Stimulated activated CD8-positive, alpha-beta memory T cell treated with anti-CD3 and anti-CD28 coated beads, Interleukin-2, amount 100 ng/mL, for 48 hours (primary cell): ENCODE measurements around the gene RNF126.
"Not testable (repeated sequence)": the region's sequence is repeated elsewhere in the genome, so short reads cannot be mapped to it uniquely, and the experiment has no call there.

Experiments used
- DNase-seq, 2 donors: peaks; one replicate each; pipeline ENCODE4 v3.0.0-alpha.2; 2020; ENCODE audit warnings: low read depth in 2 of 2

RNF126 gene

DNA sequence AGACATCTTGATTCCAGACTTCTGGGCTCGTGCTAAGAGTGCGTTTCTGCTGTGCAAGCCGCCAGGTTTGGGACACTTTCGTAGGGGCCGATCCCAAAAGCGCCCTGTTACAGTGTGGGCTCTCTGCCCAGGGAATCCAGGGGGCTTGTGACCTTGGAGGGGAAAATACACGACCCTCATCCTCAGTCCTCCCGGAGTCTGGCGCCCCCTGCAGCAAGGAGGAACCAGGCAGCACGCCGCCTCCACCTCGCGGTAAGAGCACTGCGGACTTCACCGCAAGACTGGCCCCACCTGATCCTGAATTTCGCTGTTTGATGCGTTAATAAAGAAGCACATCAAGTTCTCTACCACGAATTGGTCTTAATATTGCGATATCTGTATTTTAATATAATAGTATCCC lies 34.8 kb downstream of the RNF126 start:
- DNase-seq, result no peak

DNA sequence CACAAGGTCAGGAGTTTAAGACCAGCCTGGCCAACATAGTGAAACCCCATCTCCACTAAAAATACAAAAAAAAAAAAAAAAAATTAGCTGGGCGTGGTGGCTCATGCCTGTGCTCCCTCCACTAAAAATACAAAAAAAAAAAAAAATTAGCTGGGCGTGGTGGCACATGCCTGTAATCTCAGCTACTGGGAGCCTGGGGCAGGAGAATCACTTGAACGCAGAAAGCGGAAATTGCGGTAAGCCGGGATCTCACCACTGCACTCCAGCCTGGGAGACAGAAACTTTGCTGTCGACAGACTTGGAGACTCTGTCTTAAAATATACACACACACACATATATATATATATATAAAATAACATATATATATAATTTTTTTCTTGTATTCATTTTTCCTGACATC lies 36.4 kb downstream of the RNF126 start:
- not testable (repeated sequence) for DNase-seq

DNA sequence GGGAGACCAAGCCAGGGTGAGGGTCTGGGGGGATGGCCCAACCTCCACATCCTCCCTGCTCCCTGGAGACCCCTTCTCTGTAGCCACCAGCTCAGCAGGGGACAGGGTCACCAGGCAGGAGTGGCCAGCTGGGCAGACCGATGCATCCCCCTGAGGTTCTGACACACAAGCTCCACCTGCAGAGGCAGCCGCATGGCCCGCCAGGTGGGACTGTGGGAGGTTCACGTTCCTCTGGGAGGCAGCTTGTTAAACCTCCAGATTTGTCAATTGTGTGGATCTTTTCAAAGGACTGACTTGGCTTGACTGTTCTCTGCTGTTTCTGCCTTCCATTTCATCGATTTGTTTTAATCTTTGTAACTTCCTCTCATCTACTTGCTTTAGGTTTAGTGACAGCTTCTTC lies 37.8 kb downstream of the RNF126 start:
- DNase-seq, result no peak

DNA sequence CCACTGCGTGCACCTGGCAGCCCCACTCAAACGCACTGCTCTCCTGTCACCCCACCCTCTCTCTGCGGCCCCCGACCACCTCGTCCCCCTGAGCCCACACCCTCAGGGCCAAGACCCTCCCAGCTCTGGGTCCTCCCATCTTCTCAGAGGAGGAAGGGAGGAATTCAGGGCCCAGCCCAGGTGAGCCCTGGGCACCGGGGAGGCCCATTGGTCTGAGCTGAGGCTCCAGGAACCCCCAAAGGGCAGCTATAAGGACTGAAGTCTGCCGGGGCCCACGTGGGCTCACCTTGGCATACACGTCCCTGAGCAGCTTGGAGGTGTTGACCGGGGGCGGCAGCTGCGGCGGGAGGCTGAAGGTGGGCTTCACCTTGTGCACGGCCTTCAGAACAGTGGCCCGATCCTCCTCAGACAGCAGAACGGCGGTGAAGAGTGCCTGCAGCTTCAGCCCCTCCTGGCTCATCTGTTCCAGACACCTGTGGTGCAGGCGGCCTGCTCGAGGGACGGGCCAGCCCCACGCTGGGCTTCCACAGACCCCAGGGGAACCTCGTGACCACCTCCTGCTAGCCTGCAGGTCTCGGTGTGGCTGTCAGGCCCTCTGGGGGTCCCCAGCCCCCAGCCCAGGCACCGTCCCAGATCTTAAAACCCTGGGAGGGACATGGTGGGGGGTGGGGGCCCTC lies 38.4 kb downstream of the RNF126 start:
- DNase-seq, result no peak

DNA sequence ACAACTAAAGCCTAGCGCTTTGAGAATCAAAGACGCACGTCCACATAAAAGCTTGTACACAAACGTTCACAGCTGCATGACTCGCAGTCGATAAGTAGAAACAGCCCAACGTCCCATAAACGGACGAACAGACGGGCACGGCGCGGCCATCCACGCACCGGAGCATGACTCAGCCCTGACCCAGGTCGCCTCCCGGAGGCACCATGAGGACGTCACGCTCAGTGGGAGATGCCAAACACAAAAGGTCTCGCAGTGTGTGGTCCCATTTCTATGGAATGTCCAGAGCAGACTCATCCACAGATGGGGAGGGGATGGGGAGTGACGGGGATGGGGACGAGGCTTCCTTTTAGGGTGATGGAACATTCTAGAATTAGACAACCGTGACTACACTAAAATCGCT lies 39.0 kb downstream of the RNF126 start:
- no peak for DNase-seq

DNA sequence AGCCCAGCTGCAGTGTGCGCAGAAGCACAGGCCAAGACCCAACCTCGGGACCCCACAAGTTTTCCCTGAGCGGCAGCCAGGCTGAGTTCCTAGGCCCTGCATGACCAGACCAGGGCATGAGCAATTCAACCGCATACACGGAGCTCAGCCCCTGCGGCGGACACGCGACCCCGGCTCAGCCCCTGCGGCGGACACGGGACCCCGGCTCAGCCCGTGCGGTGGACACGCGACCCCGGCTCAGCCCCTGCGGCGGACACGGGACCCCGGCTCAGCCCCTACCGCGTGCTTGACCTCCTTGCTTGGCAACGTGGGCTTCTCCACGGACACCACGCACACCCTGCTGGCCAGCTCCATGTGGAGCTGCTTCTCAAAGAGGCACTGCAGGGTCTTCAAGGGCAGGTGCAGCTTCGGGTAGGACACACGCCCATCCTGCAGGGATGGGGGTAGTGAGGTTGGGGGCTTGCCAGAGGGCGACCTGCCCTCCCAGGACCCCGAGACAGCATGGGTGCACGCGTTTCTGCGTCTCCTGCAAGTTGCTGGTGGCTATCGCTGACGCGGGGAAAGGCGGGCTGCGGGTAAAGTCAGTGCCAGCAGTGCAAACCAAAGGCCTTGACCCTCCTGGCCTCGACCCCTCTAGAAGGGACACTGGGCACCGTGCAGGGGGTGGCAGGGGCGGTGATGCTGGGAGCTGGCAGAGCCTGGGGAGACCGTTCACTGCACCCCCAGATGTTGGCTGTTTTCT lies 39.7 kb downstream of the RNF126 start:
- no peak for DNase-seq

DNA sequence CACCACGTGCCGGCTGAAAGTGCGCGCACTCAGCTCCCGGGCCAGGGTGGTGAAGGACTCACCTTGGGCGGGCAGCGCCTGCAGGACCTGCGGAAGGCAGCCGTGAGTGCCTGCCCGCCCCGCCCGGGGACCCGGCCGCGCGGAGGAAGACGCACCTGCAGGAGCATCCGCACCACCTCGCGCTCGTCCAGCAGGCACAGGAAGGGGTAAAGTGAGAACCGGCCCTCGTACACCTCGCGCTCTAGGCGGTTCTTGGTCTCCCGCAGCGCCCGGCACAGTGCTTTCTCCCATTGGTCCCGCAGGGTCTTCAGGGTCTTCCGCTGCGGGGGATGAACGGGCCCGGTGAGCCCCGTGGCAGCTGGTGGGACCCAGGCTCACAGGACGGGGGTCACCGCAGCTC lies 40.3 kb downstream of the RNF126 start:
- DNase-seq, result no peak

DNA sequence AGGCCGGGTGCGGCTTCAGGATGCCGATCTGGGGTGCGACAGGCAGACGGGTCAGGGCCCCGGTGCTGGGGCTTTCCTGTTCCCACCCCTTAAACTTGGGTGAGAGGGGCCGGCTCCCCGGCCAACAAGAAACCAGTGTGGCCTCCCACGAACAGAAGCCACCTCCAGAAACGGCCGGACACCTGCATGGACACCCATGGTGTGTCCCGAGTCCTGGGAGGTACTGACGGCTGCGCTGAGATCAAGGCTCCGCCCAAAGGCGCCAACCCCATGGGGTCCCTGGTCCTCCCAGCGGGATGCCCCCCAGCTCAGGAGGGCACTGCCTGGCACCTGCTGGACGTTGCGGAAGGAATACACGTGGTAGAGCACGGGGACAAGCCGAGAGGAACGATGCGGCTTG lies 41.2 kb downstream of the RNF126 start:
- no peak for DNase-seq

DNA sequence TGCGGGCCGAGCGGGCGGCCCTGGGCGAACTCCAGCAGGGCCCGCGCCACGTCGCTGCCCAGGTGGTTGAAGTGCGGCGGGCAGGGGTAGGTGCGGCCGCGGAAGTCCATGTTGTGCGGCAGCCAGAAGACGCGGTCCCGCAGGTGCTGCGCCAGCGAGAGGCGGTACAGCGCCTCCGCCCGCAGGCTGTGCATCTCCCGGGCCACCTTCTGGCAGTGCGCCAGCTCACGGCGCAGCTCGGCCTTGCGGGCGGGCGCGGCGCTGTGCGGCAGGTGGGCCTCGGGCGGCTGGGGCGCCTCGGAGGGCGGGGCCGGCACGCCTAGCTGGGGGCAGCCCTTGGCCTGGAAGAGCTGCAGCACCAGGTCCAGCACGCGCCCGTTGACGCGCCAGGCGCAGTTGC lies 41.8 kb downstream of the RNF126 start:
- DNase-seq, result not testable (repeated sequence)

DNA sequence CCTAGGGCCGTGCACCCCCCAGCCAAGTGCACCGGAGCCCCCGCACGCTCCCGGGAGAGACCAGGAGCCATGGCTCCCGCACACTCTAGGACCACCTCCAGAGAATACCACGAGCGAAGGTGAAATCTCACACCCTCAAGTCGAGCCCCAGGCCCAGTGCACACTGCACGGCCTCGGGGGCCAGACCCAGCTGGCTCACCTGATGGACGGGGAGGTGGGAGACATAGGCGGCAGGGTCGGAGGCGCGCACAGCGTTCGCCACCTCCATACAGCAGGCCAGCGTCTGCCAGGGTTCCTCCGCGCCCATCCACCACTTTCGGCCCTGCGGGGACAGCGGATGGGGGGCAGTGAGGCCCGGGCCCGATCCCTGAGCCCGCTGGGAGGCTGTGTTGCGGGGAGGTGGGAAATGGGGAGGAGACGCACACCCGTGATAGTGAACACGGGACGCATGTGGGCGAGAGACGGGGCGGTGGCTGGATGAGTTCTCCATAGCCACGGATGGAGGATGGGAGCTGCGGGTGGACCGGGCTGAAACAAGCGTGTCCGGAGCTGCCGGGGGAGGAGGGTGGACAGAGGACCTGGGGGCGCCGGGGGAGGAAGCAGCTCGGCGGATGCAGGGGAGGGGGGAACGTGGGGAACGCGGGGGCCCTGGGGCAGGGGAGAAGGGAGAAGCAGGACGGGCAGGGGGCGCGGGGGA lies 42.7 kb downstream of the RNF126 start:
- DNase-seq, result no peak

DNA sequence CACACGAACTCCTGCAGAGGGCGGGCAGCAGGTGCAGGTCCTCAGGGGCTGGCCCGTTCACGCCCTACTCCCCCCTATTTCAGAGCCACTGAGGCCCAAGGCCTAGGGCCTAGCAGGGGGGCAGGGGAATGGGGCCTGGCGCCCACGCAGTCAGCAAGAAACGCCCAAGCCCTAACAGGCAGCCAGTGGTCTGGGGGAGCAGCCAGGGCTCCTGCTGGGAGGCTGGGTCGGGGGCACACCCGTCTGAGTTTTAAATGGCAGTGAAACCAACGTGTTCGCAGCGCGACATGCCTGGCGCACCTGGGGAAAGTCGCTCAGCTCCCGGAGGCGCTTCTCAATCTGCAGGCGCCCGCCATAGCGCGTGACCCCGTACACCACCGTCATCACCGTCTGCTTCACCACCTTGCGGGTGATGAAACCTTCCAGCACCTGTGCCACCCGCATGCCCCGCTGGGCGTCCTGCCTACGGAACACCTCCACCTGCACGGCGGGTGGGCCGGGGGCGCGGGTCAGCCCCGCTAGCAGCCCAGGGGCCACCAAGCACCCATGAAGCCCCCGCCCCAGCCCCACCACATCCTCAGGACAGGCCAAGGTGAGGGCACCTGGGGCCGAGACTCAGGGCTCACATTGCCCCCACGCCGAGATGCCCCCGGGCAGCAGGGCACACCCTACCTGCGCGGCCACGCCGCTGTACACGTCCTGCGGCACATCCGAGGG lies 43.6 kb downstream of the RNF126 start:
- no peak for DNase-seq

DNA sequence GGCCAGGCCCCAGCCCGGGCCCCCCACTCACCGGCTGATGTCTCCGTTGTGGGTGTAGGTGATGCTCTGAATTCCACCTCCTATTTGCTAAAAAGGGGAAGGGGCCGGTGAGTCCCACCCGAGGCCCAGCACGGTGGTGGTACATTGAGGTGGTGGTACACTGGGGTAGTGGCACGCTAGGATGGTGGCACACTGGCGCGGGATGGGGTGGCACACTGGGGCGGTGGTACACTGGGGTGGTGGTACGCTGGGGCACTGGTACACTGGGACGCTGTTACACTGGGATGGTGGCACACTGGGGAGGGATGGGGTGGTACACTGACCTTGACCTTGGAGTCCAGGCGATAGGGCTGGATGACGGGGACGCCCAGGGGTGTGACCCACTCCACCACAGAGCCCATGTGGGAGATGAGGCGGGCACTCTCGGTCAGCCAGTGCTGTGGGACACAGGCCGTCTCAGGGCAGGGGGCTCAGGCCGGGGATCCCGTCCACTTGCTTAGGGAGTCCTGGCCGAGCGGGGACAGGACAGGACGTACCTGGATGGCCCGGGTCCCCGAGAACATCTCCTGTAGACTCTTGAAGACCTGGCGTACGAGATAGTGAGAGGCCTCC lies 44.2 kb downstream of the RNF126 start:
- DNase-seq, result no peak

DNA sequence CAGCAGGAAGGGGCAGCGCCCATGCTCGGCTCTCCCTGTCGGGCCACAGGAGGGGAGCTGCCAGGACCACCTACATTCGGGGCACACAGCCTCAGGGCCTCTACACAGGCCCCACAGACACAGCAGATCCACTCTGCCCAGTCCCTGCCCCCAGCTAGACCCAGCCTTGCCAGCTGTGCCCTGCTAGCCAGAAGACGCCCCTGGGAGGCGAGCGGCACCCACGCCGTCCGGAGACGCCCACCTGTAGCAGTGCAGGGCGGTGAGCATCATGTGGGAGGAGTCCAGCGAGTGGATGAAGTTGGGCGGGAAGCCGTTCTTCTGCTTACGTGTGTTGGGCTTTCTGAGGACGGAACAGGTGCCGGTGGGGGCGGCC lies 44.8 kb downstream of the RNF126 start:
- no peak for DNase-seq

DNA sequence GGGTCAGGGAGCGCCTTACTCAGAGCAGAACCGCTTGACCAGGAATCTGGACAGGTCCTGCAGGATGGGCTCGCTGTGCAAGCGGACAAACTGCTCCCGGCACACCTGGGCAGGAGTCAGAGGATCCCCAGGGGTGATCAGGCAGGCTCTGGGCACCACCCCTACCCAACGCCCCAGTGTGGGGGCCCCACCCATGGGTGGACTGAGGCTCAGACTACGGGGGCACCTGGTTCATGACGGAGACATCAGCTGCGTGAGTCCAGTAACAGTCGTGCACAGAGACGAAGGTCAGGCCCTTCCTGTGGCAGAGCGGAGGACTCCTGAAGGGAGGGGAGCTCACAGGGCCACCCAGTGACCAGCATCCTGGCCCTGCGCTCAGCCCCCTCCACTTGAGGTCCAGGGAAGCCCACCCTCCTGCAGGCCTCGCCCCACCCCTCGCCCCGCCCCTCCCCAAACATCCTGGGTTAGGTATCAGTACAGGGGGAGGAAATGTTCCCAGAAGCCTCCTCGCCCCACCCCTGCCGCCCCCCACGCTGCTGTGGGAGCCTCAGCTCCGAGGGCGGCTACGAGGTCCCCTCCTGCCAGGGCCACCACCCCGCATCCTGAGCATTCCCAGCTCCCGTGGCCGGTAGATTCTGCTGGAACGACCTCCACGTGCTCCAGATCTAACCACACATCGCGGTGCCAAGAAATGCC lies 45.3 kb downstream of the RNF126 start:
- DNase-seq, result no peak

DNA sequence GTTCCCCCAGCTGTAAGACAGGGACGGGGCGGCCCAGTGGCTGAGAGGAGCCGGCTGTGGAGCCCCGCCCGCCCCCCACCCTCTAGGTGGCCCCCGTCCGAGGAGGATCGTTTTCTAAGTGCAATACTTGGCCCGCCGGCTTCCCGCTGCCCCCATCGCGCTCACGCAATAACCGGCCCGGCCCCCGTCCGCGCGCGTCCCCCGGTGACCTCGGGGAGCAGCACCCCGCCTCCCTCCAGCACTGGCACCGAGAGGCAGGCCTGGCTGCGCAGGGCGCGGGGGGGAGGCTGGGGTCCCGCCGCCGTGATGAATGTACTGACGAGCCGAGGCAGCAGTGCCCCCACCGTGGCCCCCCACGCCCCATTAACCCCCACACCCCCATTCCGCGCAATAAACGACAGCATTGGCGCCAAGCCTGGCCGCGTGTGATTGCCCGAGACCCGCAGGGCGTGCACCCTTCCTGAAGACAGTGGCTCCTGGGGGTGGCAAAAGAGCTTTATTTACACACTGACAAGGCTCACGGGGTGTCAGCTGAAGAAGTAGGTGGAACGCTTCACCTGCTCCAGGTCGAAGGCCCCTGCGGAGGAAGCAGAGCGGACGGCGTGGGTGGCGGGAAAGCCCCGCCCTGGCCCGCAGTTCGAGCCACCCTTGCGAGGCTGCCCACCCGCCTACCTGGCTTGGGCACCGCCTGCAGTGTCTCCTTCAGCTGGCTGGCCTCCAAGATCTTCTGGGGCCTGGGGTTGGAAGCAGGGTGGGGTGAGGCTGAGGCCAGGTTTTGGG lies 46.1 kb downstream of the RNF126 start:
- DNase-seq, result no peak

DNA sequence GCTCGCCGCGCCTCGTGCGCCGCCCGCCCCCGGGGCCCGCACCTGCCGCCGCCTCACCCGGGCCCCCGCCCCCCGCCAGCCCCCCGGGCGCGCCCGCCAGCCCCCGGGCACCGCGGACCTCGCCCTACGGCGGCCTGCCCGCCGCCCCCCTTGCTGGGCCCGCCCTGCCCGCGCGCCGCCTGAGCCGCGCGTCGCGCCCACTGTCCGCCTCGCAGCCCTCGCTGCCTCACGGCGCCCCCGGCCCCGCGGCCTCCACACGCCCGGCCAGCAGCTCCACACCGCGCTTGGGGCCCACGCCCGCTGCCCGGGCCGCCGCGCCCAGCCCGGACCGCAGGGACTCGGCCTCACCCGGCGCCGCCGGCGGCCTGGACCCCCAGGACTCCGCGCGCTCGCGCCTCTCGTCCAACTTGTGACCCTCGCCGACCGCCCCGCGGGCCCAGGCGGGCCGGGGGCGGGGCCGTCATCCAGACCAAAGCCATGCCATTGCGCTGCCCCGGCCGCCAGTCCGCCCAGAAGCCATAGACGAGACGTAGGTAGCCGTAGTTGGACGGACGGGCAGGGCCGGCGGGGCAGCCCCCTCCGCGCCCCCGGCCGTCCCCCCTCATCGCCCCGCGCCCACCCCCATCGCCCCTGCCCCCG lies 46.8 kb downstream of the RNF126 start:
- no peak for DNase-seq

DNA sequence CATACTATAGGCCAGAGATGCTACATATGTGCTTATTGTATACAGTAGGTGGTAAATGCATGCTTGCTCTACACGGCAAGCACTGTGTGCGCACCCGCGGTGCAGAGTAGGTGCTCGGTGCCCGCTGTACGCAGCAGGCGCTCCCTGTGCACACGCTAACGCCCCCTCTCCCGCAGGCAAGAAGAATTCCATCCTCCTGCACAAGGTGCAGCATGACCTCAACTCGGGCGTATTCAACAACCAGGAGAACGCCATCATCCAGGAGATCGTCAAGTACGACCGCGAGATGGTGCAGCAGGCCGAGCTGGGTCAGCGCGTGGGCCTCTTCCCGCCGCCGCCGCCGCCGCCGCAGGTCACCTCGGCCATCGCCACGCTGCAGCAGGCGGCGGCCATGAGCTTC lies 47.4 kb downstream of the RNF126 start:
- no peak for DNase-seq

DNA sequence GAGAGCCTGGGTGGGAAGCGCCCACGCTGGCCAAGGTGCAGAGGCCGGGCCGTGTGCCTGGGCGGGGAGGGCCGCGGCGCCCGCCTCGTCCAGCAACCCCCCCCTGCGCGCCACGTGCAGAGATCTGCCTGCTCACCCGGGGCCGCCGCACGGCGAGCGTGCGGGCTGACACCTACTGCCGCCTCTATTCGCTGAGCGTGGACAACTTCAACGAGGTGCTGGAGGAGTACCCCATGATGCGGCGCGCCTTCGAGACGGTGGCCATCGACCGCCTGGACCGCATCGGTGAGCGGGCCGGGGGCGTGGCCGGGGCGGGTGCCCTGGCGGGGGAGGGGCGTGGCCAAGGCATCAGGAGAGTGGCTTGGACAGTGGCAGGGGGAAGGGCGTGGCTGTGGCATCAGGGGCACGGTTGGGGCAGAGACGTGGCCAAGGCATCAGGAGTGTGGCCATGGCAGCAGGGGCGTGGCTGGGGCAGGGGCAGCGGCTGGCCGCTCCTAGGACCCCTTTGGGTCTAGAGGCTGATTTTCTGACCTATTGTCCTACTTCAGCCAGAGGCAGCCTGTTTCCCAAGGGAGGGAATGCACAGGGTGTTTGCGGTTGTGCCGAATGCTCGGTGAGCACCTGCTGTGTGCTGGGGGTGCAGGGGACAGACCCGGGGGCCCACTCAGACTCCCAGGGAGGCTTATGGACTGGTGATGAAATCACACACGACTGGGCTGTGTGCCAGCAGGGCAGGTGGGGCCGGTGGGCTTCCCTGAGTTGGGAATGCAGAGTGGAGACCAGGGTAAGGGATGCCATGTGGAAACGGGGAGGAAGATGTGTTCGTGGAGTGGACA lies 49.1 kb downstream of the RNF126 start:
- no peak for DNase-seq

DNA sequence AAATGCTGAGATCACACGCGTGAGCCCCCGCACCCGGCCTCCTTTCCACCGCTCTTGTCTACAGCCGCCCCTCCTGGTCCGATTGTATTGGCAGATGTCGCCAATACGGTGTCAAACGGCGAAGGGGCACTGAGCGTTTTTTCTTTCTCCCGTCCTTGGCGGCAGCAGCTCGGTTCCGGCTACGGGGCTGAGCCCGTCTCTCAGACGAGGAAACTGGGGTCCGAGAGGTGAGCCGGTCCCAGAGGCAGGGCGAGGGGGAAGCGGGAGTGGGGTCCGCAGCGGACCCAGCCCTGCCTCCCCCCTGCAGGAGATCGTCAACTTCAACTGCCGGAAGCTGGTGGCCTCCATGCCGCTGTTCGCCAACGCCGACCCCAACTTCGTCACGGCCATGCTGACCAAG lies 50.1 kb downstream of the RNF126 start:
- DNase-seq, result no peak
